Common myeloid progenitor, CD34-positive (primary cell): ENCODE results near the gene LRIG3.
A peak's percentile ranks its signal among the peaks of the same experiment; 100 is the strongest.

ENCODE experiments used
- CTCF ChIA-PET: fragments of 350-600 bp; sonication (Branson Sonifier 250); formaldehyde crosslinking; loops from one replicate; lab custom pipeline; 2021; ENCODE audit warnings: antibody characterized with exemption; lab: Charles Lee
- POLR2A ChIA-PET: fragments of 350-600 bp; sonication (Branson Sonifier 250); formaldehyde crosslinking; loops from one replicate; lab custom pipeline; 2021; ENCODE audit warnings: antibody characterized with exemption; lab: Charles Lee
- DNase-seq, 3 donors: peaks; one replicate each; pipeline versions ENCODE4 v3.0.0 to v3.0.0-alpha.2; 2013
- H3K27ac ChIP-seq, 2 experiments: 1 replicate in 1 of 2; 2 replicates in 1 of 2; pipeline ENCODE4 v1.7.0; 2013; ENCODE audit warnings: inconsistent platforms in 2 of 2, low read length in 2 of 2, mild to moderate bottlenecking in 2 of 2, low read depth in 1 of 2, moderate library complexity in 1 of 2; ENCODE audit not compliant: severe bottlenecking in 2 of 2, insufficient read depth in 1 of 2, poor library complexity in 1 of 2
- H3K27me3 ChIP-seq, 5 experiments: replicated peaks in 2 of 5; 1 replicate in 3 of 5; 2 replicates in 2 of 5; pipeline versions ENCODE4 v1.6.1 to v1.7.0; 2013; ENCODE audit warnings: low read length in 4 of 5, mild to moderate bottlenecking in 2 of 5, moderate library complexity in 2 of 5, inconsistent platforms in 1 of 5; ENCODE audit not compliant: insufficient read depth in 5 of 5, control insufficient read depth in 4 of 5
- H3K36me3 ChIP-seq, 4 experiments: 1 replicate in 2 of 4; 2 replicates in 2 of 4; pipeline versions ENCODE4 v1.6.1 to v1.7.0; 2013; ENCODE audit warnings: low read length in 3 of 4, control low read depth in 1 of 4, mild to moderate bottlenecking in 1 of 4; ENCODE audit not compliant: control insufficient read depth in 4 of 4, insufficient read depth in 4 of 4
- H3K4me1 ChIP-seq, 4 experiments: 1 replicate in 3 of 4; 2 replicates in 1 of 4; pipeline versions ENCODE4 v1.6.1 to v1.7.1; 2013; ENCODE audit warnings: low read length in 3 of 4, mild to moderate bottlenecking in 3 of 4, control low read depth in 1 of 4, inconsistent platforms in 1 of 4, moderate library complexity in 1 of 4; ENCODE audit not compliant: control insufficient read depth in 4 of 4, insufficient read depth in 4 of 4; ENCODE audit errors: control extremely low read depth in 1 of 4
- H3K4me3 ChIP-seq, 7 experiments: 1 replicate in 4 of 7; 2 replicates in 3 of 7; pipeline versions ENCODE4 v1.5.1 to v1.7.0; 2013; ENCODE audit warnings: mild to moderate bottlenecking in 7 of 7, low read length in 6 of 7, moderate library complexity in 6 of 7, inconsistent platforms in 2 of 7, low read depth in 2 of 7, control low read depth in 1 of 7; ENCODE audit not compliant: insufficient read depth in 4 of 7, control insufficient read depth in 1 of 7; ENCODE audit errors: extremely low read depth in 1 of 7
- H3K9me3 ChIP-seq, 5 experiments: 1 replicate in 4 of 5; 2 replicates in 1 of 5; pipeline versions ENCODE4 v1.6.1 to v1.7.1; 2013; ENCODE audit warnings: low read length in 4 of 5, mild to moderate bottlenecking in 2 of 5, inconsistent platforms in 1 of 5, low read depth in 1 of 5, moderate library complexity in 1 of 5; ENCODE audit not compliant: control insufficient read depth in 4 of 5, insufficient read depth in 2 of 5; ENCODE audit errors: control extremely low read depth in 1 of 5
- WGBS: methylation state at CpG from one replicate; pipeline ENCODE4 v1.1.5; 2013; ENCODE audit not compliant: insufficient coverage; 5-methylcytosine and 5-hydroxymethylcytosine counted together

Gene LRIG3

DNA sequence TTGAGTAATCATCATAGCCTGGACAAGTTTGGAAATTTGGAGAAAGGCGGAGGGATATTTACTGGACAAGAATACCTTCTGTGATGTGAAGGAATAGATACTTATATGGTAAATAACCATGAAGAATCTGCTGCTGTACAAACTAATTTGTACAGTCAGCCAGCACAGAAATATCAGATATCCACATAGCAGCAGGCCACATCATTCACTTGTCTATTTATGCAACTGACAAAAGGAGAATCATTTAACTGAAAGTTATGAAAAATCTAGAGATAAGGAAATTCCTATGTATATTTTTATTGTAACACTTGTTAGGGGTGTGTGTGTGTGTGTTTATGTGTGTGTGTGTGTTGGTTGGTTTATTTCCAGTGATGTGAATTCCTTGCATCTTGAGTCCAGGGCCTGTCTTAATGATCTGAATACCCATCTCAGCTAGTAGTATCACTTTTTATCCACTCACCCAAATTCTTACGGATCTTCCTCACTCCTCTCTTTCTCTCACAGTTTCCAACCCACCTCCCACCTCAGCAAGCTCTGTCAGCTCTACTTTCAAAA, 10.5 kb upstream of the LRIG3 start:
- WGBS = 100% methylated on average over 1 of the region's 2 CpGs
- H3K9me3 ChIP-seq = no peaks in the 10 kb centered on the region
- H3K4me1 ChIP-seq = no peaks in the 10 kb centered on the region
- no peaks in the 10 kb centered on the region for H3K36me3 ChIP-seq
- POLR2A ChIA-PET = no interaction called here
- DNase-seq = no peak
- H3K4me3 ChIP-seq = no peak overlapping the region
- CTCF ChIA-PET = no interaction called here
- no peaks in the 10 kb centered on the region for H3K27me3 ChIP-seq
- no peak overlapping the region for H3K27ac ChIP-seq

DNA sequence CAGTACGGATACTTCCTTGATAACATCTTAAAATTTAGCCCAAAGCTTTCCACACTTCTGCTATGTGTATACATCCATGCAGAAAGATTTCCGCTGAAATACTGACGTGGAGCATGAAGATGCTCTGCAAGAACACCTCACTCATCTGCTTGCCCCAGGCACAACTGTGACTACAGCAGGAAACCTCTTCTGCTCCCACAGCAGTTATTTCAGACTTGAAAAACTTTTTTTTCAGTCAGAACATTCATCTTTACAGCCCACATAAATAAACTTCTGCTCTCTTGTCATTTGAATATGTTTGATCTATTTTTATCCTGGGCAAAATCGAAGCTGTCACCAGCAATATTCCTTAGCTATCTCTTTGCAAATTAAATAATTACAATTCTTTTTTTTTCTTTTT, 6.8 kb upstream of the LRIG3 start:
- WGBS = 72% methylated on average over 3 of the region's 4 CpGs

DNA sequence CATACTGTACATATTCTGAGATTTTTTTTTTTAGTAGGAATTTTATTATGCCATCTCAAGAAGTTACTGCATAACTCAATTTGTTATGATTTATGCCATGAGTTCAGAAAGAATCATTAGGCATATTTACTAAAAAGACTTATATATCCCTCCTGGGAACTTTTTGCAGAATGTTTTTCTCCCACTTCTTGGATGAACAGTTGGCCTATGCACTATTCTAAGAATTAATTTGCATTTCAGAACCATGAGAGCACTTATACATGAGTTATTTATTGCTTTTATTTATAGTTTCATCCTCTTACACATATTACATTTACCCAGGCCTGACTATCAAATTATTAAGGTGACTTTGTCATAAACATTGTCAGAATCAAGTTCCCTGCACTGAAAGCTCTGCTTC, 6.3 kb upstream of the LRIG3 start:
- ChIA-PET POLR2A (no interaction called here), CTCF (no interaction called here)
- Histone ChIP-seq H3K9me3 (no peaks in the 10 kb centered on the region), H3K27ac (no peak overlapping the region), H3K4me1 (no peaks in the 10 kb centered on the region), H3K36me3 (no peaks in the 10 kb centered on the region), H3K27me3 (peaks cover 0 to 10% (median 5%) of the 10 kb centered on the region in 5 experiments), H3K4me3 (no peak overlapping the region)
- no peak for DNase-seq

More for the DNA sequence above, 6.8 kb upstream of the LRIG3 start:
- Histone ChIP-seq H3K27me3 (peaks cover 0 to 9% (median 5%) of the 10 kb centered on the region in 5 experiments), H3K9me3 (no peaks in the 10 kb centered on the region), H3K4me3 (no peak overlapping the region), H3K27ac (no peak overlapping the region), H3K36me3 (no peaks in the 10 kb centered on the region), H3K4me1 (no peaks in the 10 kb centered on the region)
- DNase-seq = no peak
- POLR2A ChIA-PET = no interaction called here
- CTCF ChIA-PET = no interaction called here

DNA sequence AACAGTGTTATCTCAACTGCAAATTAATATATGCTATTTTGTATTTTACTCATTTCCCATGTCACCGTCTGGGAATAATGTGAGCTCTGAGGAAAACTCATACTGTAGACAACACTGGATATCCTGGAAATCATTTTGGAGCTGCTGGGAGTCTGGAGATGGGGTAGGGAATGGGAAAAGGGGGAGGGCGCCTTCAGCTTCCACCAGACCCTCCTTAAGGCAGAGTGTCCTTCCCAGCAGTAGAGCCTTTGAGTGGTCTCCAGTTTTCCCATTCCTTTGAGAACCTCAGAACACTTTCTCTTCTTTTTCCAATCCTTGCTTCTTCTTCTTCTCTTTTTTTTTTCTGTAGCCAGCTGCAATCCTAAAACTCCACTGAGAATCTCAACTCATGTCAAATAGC, 5.4 kb upstream of the LRIG3 start:
- H3K36me3 ChIP-seq = no peaks in the 10 kb centered on the region

GRCh38 chr12:58925111-58925611, 4.9 kb upstream of the LRIG3 start:
- H3K27me3 ChIP-seq = peaks cover 0 to 24% (median 5%) of the 10 kb centered on the region in 5 experiments
- H3K4me3 ChIP-seq = no peak overlapping the region
- no peak overlapping the region for H3K27ac ChIP-seq
- ChIA-PET POLR2A (no interaction called here), CTCF (no interaction called here)
- H3K4me1 ChIP-seq = peaks cover 0 to 11% (median 7%) of the 10 kb centered on the region in 4 experiments
- H3K36me3 ChIP-seq = no peaks in the 10 kb centered on the region
- DNase-seq = peak in 1 of 3 donors; percentile 4
- H3K9me3 ChIP-seq = peaks cover 0 to 1% (median 0%) of the 10 kb centered on the region in 5 experiments
- WGBS = no CpG with 5 or more reads among the region's 1 CpG

More for the DNA sequence above, 5.4 kb upstream of the LRIG3 start:
- Histone ChIP-seq H3K4me3 (no peak overlapping the region), H3K27me3 (peaks cover 0 to 19% (median 5%) of the 10 kb centered on the region in 5 experiments), H3K9me3 (peaks cover 0 to 1% (median 0%) of the 10 kb centered on the region in 5 experiments), H3K4me1 (peaks cover 0 to 5% (median under 1%) of the 10 kb centered on the region in 4 experiments), H3K27ac (no peak overlapping the region)
- POLR2A ChIA-PET = no interaction called here
- CTCF ChIA-PET = no interaction called here
- WGBS = no CpG with 5 or more reads among the region's 2 CpGs
- DNase-seq = no peak

DNA sequence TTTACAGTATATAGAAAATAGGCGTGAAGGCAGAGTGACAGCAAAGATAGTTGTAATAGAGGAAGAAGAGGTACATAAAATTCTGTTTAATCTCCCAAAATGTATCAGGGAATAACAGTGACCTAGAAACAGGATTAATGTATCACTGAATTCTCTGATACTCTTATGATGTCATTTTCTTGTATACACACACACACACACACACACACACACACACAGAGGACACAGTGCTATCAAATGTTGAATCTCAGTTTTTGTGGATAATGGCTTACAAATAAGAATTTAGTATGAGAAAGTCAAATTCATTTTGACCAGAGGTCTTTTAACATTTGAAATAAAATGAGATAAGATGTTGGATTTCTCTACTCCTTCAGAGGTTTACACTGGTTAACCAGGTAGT, 4.3 kb upstream of the LRIG3 start:
- Histone ChIP-seq H3K27ac (no peak overlapping the region), H3K27me3 (peaks cover 0 to 30% (median 5%) of the 10 kb centered on the region in 5 experiments), H3K36me3 (no peaks in the 10 kb centered on the region), H3K9me3 (peaks cover 0 to 1% (median 0%) of the 10 kb centered on the region in 5 experiments), H3K4me3 (no peak overlapping the region), H3K4me1 (peaks cover 0 to 16% (median 12%) of the 10 kb centered on the region in 4 experiments)
- ChIA-PET POLR2A (no interaction called here), CTCF (no interaction called here)
- no peak for DNase-seq
- no CpG with 5 or more reads among the region's 1 CpG for WGBS

GRCh38 chr12:58923781-58924180, 3.5 kb upstream of the LRIG3 start:
- 83% methylated on average over 1 of the region's 4 CpGs for WGBS
- peaks cover 0 to 37% (median 9%) of the 10 kb centered on the region in 5 experiments for H3K27me3 ChIP-seq
- H3K9me3 ChIP-seq = peaks cover 0 to 1% (median 0%) of the 10 kb centered on the region in 5 experiments
- no peak overlapping the region for H3K27ac ChIP-seq
- H3K4me1 ChIP-seq = peaks cover 0 to 22% (median 14%) of the 10 kb centered on the region in 4 experiments
- H3K36me3 ChIP-seq = no peaks in the 10 kb centered on the region
- DNase-seq = no peak
- ChIA-PET CTCF (no interaction called here), POLR2A (no interaction called here)
- no peak overlapping the region for H3K4me3 ChIP-seq
